Frontal cortex (tissue), 4 donors: ENCODE data around the gene SMIM32. TPM values are rescaled to one million over a fixed set of nuclear protein-coding genes. Genes with fewer than 3 reads are reported as not detected.
A peak's percentile ranks its signal among the peaks of the same experiment; 100 is the strongest.

Experiments
- DNase-seq, 2 donors: peaks; one replicate each; pipeline ENCODE4 v3.0.0; 2012; ENCODE audit warnings: low spot score in 2 of 2
- FAIRE-seq: peaks from 2 replicates; lab custom pipeline; 2012; peaks lifted over from hg19 to GRCh38; lab: Jason Lieb, UNC
- total RNA-seq: library from RNA; depleted of rRNA; stranded (reverse); fragments of >200 nt; gene quantifications from one replicate; pipeline ENCODE4 v1.2.3, GENCODE V29; 2014
- donor health status: control.
- donor health status: control.
- donor health status: control.

Gene SMIM32
- total RNA-seq, 1 donor from 2014 or later, result 2.4 TPM

- no peak for FAIRE-seq
- DNase-seq, result no peak
Observed at GRCh38 chr5:136191304-136192014, 1.5 kb downstream of the SMIM32 start.

- no peak for FAIRE-seq
- DNase-seq, result no peak
Observed at GRCh38 chr5:136190904-136191303, 2.1 kb downstream of the SMIM32 start.

GRCh38 chr5:136190091-136190720, 2.8 kb downstream of the SMIM32 start:
- DNase-seq, result no peak

GRCh38 chr5:136188859-136189258, 4.1 kb downstream of the SMIM32 start:
- DNase-seq, result no peak
- no peak for FAIRE-seq

More at GRCh38 chr5:136190091-136190720, 2.8 kb downstream of the SMIM32 start:
- FAIRE-seq, result no peak

GRCh38 chr5:136186796-136187195, 6.2 kb downstream of the SMIM32 start:
- no peak for FAIRE-seq
- DNase-seq, result no peak

- DNase-seq (no peak), FAIRE-seq (no peak)
Observed at GRCh38 chr5:136185974-136186665, 6.8 kb downstream of the SMIM32 start.

- DNase-seq, result no peak
- no peak for FAIRE-seq
Observed at GRCh38 chr5:136182618-136183017, 10.3 kb downstream of the SMIM32 start.

GRCh38 chr5:136174021-136174659, 18.8 kb downstream of the SMIM32 start:
- no peak for DNase-seq
- peak; percentile 61 for FAIRE-seq

- DNase-seq (no peak), FAIRE-seq (no peak)
Observed at GRCh38 chr5:136169218-136169617, 23.7 kb downstream of the SMIM32 start.

- DNase-seq (no peak), FAIRE-seq (no peak)
Observed at GRCh38 chr5:136166909-136167308, 26.1 kb downstream of the SMIM32 start.

GRCh38 chr5:136164226-136164625, 28.7 kb downstream of the SMIM32 start:
- FAIRE-seq (no peak), DNase-seq (no peak)

GRCh38 chr5:136162008-136162407, 31.0 kb downstream of the SMIM32 start:
- DNase-seq (no peak), FAIRE-seq (no peak)

GRCh38 chr5:136159457-136159856, 33.5 kb downstream of the SMIM32 start:
- no peak for FAIRE-seq
- no peak for DNase-seq

GRCh38 chr5:136157514-136157913, 35.4 kb downstream of the SMIM32 start:
- DNase-seq, result no peak
- FAIRE-seq, result no peak

GRCh38 chr5:136155761-136156160, 37.2 kb downstream of the SMIM32 start:
- FAIRE-seq, result no peak
- no peak for DNase-seq

GRCh38 chr5:136155078-136155477, 37.9 kb downstream of the SMIM32 start:
- FAIRE-seq, result no peak

GRCh38 chr5:136153581-136154236, 39.3 kb downstream of the SMIM32 start:
- DNase-seq, result no peak
- FAIRE-seq, result no peak

More at GRCh38 chr5:136155078-136155477, 37.9 kb downstream of the SMIM32 start:
- no peak for DNase-seq

GRCh38 chr5:136149891-136150290, 43.1 kb downstream of the SMIM32 start:
- no peak for FAIRE-seq
- no peak for DNase-seq

GRCh38 chr5:136147632-136148031, 45.3 kb downstream of the SMIM32 start:
- DNase-seq (no peak), FAIRE-seq (no peak)

- FAIRE-seq (no peak), DNase-seq (no peak)
Observed at GRCh38 chr5:136146201-136146600, 46.8 kb downstream of the SMIM32 start.
